HL-60/S4 treated with phorbol 12-myristate 13-acetate at 8.2 ng/mL for 4 days and 3 days (cell line): ENCODE measurements around the gene B3GAT1.

Source experiments
- in situ Hi-C: fragments of 300-500 bp; cut with MboI; formaldehyde crosslinking; loops from 2 replicates; pipeline ENCODE4 v1.15.0; 2022; ENCODE audit warnings: low sequenced_read_pairs

B3GAT1 gene

DNA sequence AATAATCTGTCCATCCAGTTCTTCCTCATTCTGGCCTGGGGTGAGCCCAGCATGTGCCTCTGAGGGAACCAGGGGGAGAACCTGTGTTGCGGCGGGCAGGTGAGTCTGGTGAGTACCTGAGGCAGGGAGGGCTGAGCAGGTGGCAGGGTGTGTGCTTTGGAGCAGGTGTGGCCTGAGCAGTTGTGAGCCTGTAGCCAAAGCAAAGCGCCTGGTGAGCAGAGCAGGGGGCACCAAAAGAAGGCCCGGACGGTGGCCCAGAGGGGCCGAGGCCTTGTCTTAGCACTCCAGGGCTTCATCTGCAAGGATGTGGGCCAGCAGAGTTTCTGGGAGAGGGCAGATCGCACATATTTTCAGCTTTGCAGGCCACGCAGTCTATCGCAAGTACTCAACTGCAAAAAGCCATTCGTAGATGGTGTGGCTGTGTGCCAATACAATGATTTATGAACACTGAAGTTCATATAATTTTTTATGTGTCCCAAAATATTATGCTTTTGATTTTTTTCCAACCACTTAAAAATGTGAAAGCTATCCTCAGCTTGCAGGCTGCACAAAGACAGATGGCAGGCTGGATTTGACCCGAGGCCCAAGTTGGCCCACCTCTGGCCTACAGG lies 71.6 kb downstream of the B3GAT1 start:
- in situ Hi-C loops: no loop called here

DNA sequence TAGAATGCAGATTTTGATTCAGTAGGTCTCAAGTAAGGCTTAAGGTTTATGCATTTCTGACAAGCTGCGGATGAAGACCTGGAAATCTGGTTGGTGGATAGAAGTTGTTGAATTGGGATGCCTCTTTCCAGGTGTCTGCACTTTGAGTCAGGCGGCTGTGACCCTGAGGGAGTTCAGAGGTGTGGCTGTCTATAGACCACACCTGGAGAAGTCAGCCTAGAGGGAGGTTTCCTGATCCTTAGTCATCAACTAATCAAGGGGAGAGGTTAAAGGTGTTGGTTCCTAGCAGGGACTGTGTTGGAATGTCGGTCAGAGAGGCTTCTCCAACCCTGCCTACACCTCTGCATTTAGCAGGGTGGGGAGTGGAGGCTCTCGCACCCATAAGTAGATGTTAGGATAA lies 72.3 kb downstream of the B3GAT1 start:
- in situ Hi-C loops: no loop called here

DNA sequence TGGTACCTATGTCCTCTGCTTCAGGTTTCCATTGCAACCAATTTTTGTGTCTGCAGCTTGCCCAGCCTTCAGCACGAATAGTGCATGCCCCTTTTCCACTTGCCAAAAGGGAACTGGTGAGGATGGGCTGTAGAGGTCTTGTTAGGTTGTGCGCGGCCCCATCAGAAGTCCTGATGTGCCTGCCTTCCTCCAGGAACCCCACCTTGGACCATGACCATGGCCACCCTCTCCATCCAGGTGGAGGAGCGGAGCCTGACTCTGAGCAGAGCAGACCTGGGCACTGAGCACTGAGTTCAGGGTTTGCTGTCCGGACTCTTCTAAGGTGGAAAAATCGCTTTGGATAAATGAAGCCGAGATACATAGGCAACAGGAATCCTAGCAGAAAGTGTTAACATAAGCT lies 73.4 kb downstream of the B3GAT1 start:
- in situ Hi-C loops: no loop called here

DNA sequence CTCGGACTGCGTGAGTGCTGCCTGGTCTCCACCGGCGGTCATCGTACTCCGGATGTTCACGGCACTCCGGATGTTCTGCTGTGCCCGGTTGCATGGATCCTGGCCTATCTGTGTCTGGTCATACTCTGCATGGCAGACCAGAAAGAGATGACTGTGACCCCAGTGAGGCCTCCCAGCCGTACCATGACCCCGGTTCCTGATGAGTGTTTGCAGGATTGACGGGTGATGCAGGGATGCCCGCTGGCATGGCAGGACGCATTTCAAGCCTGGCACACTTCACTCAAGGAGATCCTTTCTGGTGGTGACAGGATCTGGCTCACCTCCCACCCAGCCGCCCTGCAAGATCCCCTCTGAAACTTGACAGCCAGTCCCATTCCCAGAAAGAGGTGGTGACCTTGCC lies 74.0 kb downstream of the B3GAT1 start:
- in situ Hi-C loops: no loop called here

DNA sequence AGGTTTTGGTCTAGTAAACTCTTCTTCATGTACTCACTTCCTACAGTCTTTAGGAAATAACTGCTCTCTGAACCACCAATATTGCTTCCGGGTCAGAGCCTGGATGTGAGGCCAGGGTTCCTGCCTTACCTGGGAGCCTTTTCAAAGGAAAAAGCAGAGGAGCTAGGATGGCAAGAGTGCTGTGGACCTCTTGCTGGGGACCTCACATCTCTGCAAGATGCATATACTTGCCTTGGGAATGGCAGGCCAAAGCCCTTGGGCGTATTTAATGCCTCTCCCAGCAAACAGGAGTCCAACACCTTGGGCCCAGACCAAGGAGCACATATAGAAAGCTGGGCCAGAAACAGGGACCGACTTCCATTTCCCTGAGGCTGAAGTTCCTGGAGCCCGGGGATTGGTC lies 75.0 kb downstream of the B3GAT1 start:
- in situ Hi-C loops: no loop called here

DNA sequence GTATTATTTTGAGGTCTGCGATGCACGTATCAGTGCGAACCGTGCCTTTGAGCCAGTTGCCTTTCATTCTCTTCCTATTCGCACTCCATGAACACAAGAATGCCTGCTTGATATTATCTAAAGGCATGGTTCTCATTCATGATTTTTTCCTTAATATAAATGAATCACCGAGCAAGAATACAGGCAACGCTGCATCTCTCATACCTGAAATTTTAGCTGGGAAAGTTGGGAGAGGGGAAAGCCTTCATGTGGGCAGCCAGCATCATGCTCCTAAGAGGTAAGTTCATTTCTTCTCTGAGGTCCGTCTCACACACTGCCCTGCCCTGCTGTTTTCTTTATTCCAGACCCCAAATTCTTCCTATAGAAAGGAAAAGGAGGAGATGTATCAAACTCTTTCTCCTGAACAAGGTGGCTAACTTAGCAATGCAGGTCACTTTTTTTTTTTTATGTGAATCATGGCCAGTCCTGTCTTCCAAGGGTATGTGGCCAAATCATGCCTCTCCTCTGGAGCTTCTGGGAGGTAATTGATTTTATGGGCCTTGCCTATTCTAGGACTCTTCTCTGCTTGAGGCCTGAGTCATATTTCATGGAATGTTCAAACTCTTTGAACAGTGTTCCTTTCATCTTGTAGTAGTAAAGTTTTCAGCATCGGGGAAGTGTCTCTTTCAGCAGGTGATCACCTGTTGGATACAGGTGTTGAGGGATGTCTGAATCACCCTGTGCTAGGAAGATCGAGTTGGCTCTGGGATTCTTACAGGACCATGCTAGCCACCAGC lies 77.1 kb downstream of the B3GAT1 start:
- in situ Hi-C loops: no loop called here

DNA sequence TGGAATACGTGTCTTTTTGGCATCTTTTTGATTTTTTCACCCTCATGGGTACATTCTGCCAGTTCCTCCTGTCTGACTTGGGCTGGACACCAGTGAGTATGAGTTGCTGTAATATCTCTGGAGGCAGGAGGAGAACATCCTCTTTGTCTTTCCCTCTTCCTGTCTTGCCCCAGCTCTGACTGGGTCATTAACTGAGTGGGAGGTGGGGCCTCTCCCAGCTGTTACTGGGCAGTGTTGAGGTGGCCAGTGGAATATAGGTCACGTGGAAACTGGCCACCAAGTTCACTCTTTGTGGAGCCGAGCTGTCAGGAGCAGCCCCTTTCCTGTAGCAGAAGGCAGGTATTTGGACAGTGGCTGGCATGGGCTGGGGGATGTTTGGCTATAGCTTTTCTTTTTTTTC lies 78.1 kb downstream of the B3GAT1 start:
- in situ Hi-C loops: no loop called here

DNA sequence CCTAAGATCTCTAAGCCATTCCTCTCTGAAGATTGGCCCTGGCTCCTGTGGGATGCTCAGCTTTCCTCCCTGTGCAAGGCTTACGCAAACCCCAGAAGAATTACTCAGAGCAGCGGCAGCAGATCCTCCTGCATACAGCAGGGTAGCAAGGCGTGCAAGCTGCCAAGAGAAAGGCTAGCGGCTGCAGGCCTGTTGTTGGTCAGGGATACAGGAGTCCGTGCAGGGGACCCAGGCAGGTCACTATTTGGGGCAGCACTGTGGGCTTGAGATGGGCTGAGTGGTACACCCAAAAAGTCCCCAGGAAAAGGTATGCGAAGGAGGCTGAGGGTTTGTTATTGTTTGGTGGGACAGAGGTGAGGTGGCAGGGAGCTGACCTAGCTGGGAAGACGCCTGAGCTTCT lies 78.7 kb downstream of the B3GAT1 start:
- in situ Hi-C loops: no loop called here

DNA sequence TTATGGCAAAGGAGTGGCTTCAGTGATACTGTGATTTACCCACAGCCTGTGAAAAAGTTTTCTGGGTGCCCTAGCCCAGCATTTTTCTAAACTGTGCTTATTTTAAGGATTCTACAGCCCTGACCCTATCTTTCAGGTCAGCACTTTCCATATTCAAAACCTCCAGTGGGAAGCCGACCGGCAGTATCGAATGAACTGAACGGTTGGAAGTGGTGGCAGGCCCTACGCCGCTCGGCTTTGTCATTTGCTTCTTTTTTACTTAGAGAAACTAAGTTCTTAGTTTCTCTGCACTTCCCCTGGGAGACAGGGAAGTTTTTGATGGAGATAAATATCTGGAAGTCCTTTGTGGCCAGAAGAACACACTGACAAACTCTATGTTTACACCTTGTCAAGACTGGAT lies 79.3 kb downstream of the B3GAT1 start:
- in situ Hi-C loops: no loop called here

DNA sequence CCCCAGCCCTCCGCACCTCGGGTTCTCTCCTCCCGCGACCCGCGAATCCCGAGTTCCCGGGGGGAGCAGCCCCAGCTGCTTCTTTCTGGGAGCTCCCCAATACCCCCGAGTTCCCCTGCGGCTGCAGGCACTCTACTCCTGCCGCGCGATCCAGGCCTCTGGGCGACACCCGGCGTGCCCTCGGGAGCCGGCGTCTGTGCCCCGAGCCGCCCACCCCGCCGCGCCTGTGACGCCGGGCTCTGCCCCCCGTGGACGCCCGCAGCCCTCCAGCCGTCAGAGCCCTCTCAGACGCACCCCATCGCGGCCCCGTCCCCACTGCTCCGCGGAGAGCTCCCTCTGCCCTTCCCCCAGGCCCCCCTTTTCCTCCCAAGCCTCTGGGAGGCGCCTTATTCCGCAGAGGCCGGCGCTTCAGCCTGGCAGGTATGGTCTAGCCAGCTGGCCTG lies 79.8 kb downstream of the B3GAT1 start:
- in situ Hi-C loops: no loop called here

DNA sequence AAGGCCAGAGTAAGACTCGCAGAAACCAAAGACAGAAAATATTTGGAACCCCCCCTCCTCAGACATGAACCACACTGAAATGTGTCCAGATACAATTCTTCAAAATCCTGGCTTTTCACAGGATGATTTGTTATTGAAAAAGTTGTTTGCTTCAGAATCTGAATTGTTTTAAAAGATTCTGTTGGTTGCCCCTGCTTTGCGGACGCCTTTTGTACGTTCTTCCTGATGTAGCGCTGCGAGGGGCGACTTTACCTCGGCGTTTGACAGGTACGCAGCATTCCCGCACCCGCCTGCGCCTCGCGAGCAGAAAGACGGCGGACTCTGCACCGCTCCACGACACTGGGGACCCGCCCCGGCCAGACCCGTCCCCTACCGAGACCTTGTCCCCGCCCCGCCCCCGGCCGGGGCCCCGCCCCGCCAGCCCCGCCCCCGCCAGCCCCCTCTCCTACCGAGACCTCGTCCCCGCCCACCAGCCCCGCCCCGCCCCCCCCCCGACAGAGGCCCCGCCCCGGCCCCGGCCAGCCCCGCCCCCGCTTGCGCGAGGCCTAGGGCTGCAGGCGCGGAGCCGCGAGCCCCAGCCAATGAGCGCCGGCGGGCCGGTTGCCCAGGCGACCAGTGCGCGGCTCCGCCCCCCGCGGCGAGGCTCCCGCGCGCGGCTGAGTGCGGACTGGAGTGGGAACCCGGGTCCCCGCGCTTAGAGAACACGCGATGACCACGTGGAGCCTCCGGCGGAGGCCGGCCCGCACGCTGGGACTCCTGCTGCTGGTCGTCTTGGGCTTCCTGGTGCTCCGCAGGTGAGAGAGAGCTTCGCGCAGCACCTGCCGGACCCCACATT lies 80.5 kb downstream of the B3GAT1 start, which contains the start of gene GLB1L2:
Gene GLB1L2 (plus strand): TSS at position 635 of the 835 bp plus-strand sequence. CDS start 74 bp downstream, at position 709.
- in situ Hi-C loops: no loop called here

DNA sequence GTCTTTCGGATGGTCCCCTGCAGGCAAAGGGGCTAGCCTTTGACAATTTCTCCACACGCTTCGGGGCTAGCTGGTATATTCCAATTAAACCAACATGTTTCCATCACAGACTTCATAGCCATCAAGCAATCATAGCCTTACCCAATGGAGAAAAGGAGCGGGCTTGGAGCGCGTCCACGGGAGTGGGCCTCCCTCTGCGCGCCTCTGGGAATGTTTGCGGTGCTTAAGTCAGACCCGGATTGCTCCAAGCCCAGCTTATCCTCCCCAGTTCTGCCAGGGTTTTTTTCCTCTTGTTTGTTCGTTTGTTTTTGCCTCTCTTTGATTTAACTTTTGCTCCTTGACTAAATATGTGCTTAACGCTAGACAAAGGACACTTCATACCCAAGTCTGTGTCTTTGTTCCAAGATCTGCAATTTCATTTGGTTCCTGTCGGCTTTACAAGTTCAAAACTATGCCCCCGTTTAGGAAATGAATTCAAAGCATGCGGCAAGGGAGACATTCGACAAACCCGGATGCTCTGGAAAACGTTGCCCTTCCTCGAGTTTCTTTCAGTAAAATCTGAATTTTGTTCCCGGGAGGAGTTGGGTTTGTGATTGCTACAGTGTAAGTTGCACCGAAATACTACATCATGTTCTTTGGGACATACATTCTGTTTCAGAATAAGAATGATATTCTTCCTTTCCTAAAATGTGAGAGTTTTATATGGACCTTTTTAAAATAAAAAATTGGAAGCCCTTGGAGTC lies 81.3 kb downstream of the B3GAT1 start:
- in situ Hi-C loops: no loop called here
